ENCODE measurements around the gene TKFC. TPM values are rescaled to one million over a fixed set of nuclear protein-coding genes. Genes with fewer than 3 reads are reported as not detected.
"Not testable (repeated sequence)": the region's sequence is repeated elsewhere in the genome, so short reads cannot be mapped to it uniquely, and the experiment has no call there.

Gene TKFC
- polyA plus RNA-seq, 5 donors = 24.2 to 37.4 (median 35.4) TPM

DNA sequence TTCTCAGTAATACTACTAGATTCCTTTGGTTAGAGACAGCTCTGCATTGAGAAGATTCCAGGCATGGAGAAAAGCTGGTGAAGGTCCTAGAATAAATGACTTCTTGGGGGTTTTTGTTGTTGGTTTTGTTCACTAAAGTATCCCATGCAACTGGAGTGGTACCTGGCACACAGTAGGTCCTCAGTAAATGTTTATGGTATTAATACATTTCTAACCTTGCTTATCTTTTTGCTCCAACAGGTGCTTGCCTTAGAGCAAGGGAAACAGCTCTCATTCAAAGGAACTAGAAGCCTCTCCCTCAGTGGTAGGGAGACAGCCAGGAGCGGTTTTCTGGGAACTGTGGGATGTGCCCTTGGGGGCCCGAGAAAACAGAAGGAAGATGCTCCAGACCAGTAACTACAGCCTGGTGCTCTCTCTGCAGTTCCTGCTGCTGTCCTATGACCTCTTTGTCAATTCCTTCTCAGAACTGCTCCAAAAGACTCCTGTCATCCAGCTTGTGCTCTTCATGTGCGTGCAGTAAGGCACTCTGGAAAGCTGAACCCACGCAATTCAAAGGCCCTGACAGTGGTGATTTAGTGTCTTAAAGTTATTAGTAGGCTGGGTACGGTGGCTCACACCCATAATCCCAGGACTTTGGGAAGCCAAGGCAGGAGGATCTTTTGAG lies 31.1 kb downstream of the TKFC start:
- DNase-seq = no peak

DNA sequence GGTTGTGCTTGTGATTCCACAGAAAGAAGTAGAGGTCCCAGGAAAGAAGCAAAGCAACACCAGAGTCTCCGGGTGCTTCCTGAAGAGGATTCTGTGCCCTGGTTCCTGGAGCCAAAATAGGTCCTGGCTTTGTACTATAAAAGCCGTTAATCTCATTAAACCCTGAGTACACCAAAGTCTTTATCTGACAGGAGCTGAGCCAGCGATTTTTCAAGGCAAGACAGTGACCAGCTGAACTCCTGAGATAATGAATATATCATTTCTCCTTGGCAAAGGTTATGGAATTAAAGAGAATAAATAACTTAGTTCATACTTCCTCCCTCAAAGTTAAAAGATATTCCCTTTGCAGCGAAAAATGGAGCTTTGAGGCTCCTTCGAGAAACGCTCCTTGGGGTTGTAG lies 34.4 kb downstream of the TKFC start:
- no peak for DNase-seq

GRCh38 chr11:61368646-61369045 lies 35.6 kb downstream of the TKFC start:
- DNase-seq = no peak

DNA sequence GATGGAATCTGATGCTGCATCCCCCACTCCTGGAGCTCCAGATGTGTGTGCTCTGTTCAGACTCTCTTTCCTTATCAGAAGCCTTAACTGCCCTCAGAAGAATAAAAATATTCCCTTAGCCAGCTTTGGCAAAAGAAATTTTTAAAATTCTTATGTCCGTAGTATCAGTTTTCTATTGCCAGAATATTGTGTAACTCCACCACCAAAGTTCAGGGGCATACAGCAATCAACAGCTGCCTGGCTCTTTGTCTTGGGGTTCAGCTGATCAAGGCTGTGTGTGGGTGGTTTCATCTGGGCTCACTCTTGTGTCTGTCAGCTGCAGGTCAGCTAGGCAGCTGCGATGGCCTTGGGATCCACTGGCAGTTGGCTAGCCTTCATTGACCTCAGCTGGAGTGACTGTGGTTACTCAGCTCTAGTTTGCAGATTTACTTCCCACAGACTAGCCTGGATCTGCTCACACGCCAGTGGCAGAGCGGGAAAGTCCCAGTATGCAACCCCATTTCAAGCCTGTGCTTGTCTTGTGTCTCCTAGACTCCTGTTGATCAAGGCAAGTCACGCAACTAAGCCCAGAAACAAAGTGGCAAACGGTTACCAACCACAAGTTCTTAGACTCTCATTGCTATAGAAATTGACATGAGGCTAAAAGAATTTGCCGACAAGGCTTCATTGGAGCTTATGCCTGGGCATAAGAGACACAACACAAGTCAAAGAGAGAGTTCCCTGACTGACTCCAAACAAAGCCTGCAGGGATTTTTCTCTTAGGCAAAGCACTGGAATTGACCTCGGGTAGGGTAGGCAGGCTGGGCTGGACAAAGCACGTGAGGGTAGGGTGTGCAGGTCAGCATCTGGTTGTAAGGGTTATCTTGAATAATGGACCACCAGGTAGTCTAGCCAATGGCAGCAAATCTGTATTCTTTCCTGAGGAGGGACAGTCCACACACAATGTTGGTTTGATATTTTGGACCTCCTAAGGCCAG lies 36.6 kb downstream of the TKFC start:
- DNase-seq = peak in 1 of 2 donors; percentile 54

DNA sequence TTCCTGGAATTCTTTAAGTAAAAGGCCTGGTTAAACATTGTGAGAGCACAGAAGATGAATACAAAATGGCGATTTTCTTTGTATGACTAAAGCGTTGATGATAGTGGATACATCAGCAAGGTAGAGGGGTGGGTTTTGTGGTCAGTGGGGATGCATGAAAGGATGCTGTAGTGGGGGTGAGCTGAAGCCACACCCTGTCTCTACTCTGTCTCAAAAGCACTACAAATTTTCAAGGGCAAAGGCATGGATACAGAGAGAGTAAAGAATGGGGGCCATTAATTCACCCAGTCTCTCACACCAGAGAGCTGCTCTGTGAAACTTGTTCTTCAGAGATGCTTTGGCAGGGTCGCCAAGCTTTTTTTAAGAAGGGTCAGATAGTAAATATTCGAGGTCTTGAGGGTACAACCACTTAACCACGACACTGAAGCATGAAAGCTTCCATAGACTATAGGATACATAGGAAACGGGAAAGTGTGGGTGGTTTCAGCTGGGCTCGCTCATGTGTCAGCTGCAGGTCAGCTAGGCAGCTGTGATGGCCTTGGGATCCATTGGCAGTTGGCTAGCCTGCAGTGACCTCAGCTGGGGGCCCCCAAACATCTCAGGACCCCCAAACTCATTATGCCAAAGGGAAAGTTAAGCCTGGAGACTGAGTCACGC lies 37.4 kb downstream of the TKFC start:
- no peak for DNase-seq

DNA sequence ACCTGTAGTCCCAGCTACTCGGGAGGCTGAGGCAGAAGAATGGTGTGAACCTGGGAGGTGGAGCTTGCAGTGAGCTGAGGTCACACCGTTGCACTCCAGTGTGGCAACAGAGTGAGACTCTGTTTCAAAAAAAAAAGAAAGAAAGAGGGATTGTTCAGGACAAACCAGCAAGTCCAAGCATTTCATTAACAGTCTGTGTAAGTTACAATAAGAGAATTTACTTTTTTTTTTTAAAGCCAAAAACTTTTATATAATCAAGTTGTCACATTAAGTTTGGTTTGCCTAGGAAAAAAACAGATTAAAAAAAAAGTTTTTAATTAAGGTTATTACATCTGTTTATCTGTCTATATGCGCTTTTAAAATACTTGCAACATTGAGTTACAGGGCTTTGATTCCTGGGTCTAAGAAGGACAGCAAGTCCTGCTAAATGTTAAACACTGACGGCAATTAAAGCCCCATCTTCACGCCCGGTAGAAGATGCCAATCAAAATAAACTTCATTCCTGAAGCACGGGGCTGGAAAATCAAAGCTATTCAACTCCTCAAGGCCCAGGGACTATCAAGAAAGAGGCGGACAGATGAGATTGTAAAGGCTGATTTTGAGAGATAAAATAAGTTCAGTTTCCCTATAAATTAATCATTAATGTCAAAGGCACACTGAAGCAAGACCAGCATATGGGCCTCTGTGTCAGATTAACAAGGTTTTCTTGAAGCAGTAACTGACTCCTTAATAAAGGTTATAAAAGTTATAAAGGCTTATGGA lies 39.8 kb downstream of the TKFC start:
- no peak for DNase-seq

DNA sequence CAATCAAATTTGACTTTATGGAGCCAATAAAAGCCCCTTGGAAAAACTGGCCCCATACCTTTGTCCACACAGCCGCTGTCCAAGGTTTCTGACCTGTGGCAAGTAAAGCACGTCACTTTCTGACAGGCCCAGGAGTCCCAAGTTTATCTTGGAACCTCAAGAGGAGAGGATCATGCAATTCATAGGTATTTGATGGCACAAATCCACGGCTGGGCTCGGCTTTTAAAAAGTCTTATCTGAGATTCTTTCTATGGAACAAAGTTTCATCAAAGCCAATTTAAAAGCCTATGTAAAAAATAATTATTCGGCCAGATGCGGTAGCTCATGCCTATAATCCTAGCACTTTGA lies 42.7 kb downstream of the TKFC start:
- no peak for DNase-seq

DNA sequence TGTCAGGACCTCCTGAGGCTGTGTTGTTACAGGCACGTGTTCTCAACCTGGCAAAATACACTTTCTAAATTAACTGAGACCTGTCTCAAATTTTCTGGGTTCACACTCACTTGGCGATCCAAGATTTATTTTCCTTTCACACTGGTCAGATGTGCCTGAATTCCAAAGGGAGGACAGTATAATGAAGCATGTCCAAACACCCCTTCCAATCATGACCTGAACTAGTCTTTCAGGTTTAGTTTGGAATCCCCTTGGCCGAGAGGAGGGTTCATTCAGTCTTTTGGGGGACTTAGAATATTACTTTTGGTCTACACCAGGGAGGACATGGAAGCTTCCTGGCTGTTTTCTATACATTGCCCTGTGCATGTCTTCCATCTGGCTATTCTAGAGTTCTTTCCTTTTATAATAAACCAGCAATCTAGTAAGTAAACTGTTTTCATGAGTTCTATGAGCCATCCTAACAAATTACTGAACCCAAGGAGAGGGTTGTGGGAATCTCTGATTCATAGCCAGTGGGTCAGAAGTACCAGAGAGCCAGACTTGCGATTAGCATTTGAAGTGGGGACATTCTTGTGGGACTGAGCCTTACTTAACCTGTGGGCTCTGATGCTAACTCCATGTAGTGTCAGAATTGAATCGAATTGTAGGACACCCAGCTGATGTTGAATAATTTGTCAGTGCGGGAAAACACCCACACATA lies 44.6 kb downstream of the TKFC start:
- no peak for DNase-seq

DNA sequence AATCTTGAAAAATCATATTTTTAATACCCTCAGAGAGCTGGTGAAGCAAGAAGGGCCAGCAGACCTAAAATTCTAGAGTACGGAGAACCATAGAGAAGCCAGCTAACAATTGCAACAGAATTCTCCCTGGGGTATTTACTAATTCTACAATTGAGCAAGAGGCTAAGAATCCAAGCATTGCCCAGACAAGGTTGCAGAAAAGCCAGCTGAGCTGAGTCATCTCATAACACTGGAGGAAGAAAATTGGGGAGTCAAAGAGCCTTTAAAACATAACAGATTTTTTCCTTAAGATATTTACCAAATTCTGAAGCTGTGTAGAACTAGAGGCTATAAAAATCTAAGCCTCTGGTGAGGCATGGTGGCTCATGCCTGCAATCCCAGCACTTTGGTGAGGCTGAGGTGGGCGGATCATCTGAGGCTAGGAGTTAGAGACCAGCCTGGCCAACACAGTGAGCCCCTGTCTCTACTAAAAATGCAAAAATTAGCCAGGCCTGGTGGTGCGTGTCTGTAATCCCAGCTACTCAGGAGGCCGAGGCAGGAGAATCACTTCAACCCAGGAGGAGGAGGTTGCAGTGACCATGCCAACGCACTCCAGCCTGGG lies 45.8 kb downstream of the TKFC start:
- DNase-seq = no peak

DNA sequence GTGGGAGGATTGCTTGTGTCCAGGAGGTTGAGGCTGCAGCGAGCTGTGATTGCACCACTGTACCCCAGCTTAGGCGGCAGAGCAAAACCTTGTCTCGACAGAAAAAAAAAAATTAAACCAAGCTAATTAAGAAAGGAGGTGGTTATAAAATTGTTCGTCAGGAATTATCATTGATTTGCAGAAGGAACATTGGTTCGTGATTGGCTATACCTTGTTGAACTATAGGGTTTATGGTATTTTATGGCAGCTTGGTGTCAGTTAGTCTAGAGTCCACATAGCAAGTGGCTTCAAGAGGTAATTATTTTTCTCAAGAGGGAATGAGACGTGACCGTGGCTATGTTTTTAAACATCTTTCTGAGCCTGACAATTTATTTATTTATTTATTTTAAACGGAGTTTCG lies 47.9 kb downstream of the TKFC start:
- no peak for DNase-seq

- not testable (repeated sequence) for DNase-seq
These were observed 50.8 kb downstream of the TKFC start for GRCh38 chr11:61383859-61384258.

GRCh38 chr11:61384271-61385242 lies 51.5 kb downstream of the TKFC start:
- DNase-seq = no peak

- DNase-seq = no peak
These were observed 57.1 kb downstream of the TKFC start for GRCh38 chr11:61390161-61390560.

DNA sequence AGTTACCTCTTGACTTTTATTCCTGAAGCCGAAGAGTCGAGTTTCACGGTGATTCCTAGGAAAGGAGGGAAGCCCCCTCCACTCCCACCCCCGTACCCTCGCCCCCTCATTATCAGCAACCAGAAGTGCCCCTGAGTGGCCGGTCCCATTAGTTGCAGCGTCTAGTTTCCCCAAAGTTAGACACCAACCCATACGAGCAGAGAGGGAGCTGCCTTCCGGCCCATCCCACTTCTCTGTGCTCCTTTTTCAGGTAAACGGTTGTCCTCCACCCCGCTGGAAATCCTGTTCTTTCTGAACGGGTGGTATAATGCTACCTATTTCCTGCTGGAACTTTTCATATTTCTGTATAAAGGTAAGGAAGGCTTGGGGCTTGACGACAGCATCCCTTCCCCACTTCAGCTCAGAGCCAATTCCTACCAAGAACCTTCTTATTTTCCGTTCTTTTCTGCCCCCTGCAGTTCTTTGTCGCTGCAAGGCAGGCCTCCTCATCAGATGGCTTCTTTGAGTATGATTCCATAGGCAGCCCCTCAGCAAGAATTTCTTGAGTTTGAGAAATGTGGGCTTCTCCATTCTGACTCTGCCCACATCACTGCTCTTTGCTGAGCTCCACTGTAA lies 60.1 kb downstream of the TKFC start:
- peak in 1 of 2 donors; percentile 12 for DNase-seq

Other genes starting within 250 kb of the TKFC start
- gene CD5, start 230.7 kb upstream of the TKFC start, polyA plus RNA-seq (ENCODE audit: insufficient read depth in 1 of 5, insufficient read length in 5 of 5, low replicate concordance in 1 of 5) = under 1 TPM; 0.14 to 0.35 (median 0.23) TPM
- gene VPS37C, start 171.8 kb upstream of the TKFC start, polyA plus RNA-seq (ENCODE audit: insufficient read depth in 1 of 5, insufficient read length in 5 of 5, low replicate concordance in 1 of 5) = 10 to 100 TPM; 12.3 to 19.7 (median 15.6) TPM
- gene PGA3, start 129.7 kb upstream of the TKFC start, polyA plus RNA-seq (ENCODE audit: insufficient read depth in 1 of 5, insufficient read length in 5 of 5, low replicate concordance in 1 of 5) = under 1 TPM; 0.10 to 0.26 (median 0.13) TPM
- 1 to 10 TPM in 1 of 5 donors, under 1 TPM in 4; 0.18 to 1.3 (median 0.67) TPM for gene PGA4, start 110.9 kb upstream of the TKFC start, polyA plus RNA-seq (ENCODE audit: insufficient read depth in 1 of 5, insufficient read length in 5 of 5, low replicate concordance in 1 of 5)
- gene PGA5, start 92.1 kb upstream of the TKFC start, polyA plus RNA-seq (ENCODE audit: insufficient read depth in 1 of 5, insufficient read length in 5 of 5, low replicate concordance in 1 of 5) = under 1 TPM in 3 of 5 donors, not detected in 2; 0.16 to 0.53 (median 0.37) TPM
- 1 to 10 TPM in 4 of 5 donors, under 1 TPM in 1; 0.94 to 2.3 (median 1.8) TPM for gene VWCE, start 37.9 kb upstream of the TKFC start, polyA plus RNA-seq (ENCODE audit: insufficient read depth in 1 of 5, insufficient read length in 5 of 5, low replicate concordance in 1 of 5)
- gene DDB1, start 123 bp upstream of the TKFC start, polyA plus RNA-seq (ENCODE audit: insufficient read depth in 1 of 5, insufficient read length in 5 of 5, low replicate concordance in 1 of 5) = 100 to 1,000 TPM; 164 to 194 (median 176) TPM
- 10 to 100 TPM; 27.1 to 40.0 (median 33.6) TPM for gene CYB561A3, start 28.7 kb downstream of the TKFC start, polyA plus RNA-seq (ENCODE audit: insufficient read depth in 1 of 5, insufficient read length in 5 of 5, low replicate concordance in 1 of 5)
- 10 to 100 TPM; 42.7 to 56.1 (median 48.8) TPM for gene TMEM138, start 29.1 kb downstream of the TKFC start, polyA plus RNA-seq (ENCODE audit: insufficient read depth in 1 of 5, insufficient read length in 5 of 5, low replicate concordance in 1 of 5)
- gene TMEM216, start 59.4 kb downstream of the TKFC start, polyA plus RNA-seq (ENCODE audit: insufficient read depth in 1 of 5, insufficient read length in 5 of 5, low replicate concordance in 1 of 5) = 10 to 100 TPM; 31.1 to 37.9 (median 35.0) TPM
- 100 to 1,000 TPM in 4 of 5 donors, 10 to 100 TPM in 1; 97.9 to 126 (median 112) TPM for gene CPSF7, start 96.7 kb downstream of the TKFC start, polyA plus RNA-seq (ENCODE audit: insufficient read depth in 1 of 5, insufficient read length in 5 of 5, low replicate concordance in 1 of 5)
- gene SDHAF2, start 96.9 kb downstream of the TKFC start, polyA plus RNA-seq (ENCODE audit: insufficient read depth in 1 of 5, insufficient read length in 5 of 5, low replicate concordance in 1 of 5) = 10 to 100 TPM; 35.7 to 46.9 (median 40.3) TPM
- gene LRRC10B, start 175.5 kb downstream of the TKFC start, polyA plus RNA-seq (ENCODE audit: insufficient read depth in 1 of 5, insufficient read length in 5 of 5, low replicate concordance in 1 of 5) = 1 to 10 TPM in 4 of 5 donors, under 1 TPM in 1; 0.37 to 4.3 (median 2.3) TPM
- gene SYT7, start 247.8 kb downstream of the TKFC start, polyA plus RNA-seq (ENCODE audit: insufficient read depth in 1 of 5, insufficient read length in 5 of 5, low replicate concordance in 1 of 5) = 1 to 10 TPM; 6.2 to 7.4 (median 6.7) TPM